Smooth muscle cell (in vitro differentiated cells): ENCODE results near the gene ZNF75A. TPM values are rescaled to one million over a fixed set of nuclear protein-coding genes. Genes with fewer than 3 reads are reported as not detected.

ENCODE experiments used
- DNase-seq: peaks from one replicate; lab custom pipeline; 2025; ENCODE audit not compliant: unreplicated experiment; lab: John Stamatoyannopoulos, UW
- H2AFZ ChIP-seq: fragments of 200-600 bp; sonication (generic); 2 replicates; pipeline ENCODE4 v1.6.0; 2016; ENCODE audit warnings: antibody characterized with exemption, low read depth, mild to moderate bottlenecking
- H3F3A ChIP-seq: fragments of 200-600 bp; sonication (generic); 2 replicates; pipeline ENCODE4 v1.6.0; 2017; ENCODE audit warnings: antibody characterized with exemption, low read depth
- H3K27ac ChIP-seq: fragments of 200-600 bp; sonication (generic); 2 replicates; pipeline ENCODE4 v1.5.1; 2016; ENCODE audit warnings: low read depth, mild to moderate bottlenecking
- H3K27me3 ChIP-seq: fragments of 200-600 bp; sonication (generic); 2 replicates; pipeline ENCODE4 v1.6.1; 2016; ENCODE audit warnings: low read depth, mild to moderate bottlenecking
- H3K36me3 ChIP-seq: fragments of 200-600 bp; sonication (generic); 2 replicates; pipeline ENCODE4 v1.5.1; 2016; ENCODE audit warnings: low read depth
- H3K4me1 ChIP-seq: fragments of 200-600 bp; sonication (generic); 2 replicates; pipeline ENCODE4 v1.5.1; 2016; ENCODE audit warnings: low read depth
- H3K4me2 ChIP-seq: fragments of 200-600 bp; sonication (generic); 2 replicates; pipeline ENCODE4 v1.6.0; 2016; ENCODE audit warnings: mild to moderate bottlenecking
- H3K4me3 ChIP-seq: fragments of 200-600 bp; sonication (generic); 2 replicates; pipeline ENCODE4 v1.5.1; 2016; ENCODE audit warnings: mild to moderate bottlenecking
- H3K79me2 ChIP-seq: fragments of 200-600 bp; sonication (generic); 2 replicates; pipeline ENCODE4 v1.6.0; 2016; ENCODE audit warnings: low read depth, mild to moderate bottlenecking
- H3K9ac ChIP-seq: fragments of 200-600 bp; sonication (generic); 2 replicates; pipeline ENCODE4 v1.6.0; 2016; ENCODE audit warnings: low read depth
- H3K9me3 ChIP-seq: fragments of 200-600 bp; sonication (generic); replicated peaks from 2 replicates; pipeline ENCODE4 v1.5.1; 2016; ENCODE audit warnings: low read depth
- H4K20me1 ChIP-seq: fragments of 200-600 bp; sonication (generic); 2 replicates; pipeline ENCODE4 v1.6.0; 2016; ENCODE audit warnings: low read depth
- CTCF ChIP-seq: fragments of 200-600 bp; sonication (generic); IDR thresholded peaks from 2 replicates; pipeline ENCODE4 v1.5.1; 2017; ENCODE audit warnings: borderline replicate concordance, mild to moderate bottlenecking, antibody characterized with exemption; ENCODE audit not compliant: insufficient read depth, poor library complexity, severe bottlenecking
- WGBS: methylation state at CpG from one replicate; pipeline ENCODE4 v1.1.7; 2016; ENCODE audit warnings: low lambda C conversion rate; 5-methylcytosine and 5-hydroxymethylcytosine counted together
- polyA plus RNA-seq: library from polyadenylated mRNA; unstranded; fragments of >200 nt; fragmentation: Nextera tagmentation; extraction: Ambion mirVana; gene quantifications from 2 replicates; pipeline ENCODE4 v1.2.1, GENCODE V29; 2016
- total RNA-seq: library from RNA; depleted of rRNA; stranded (reverse); fragments of >200 nt; gene quantifications from 2 replicates; pipeline ENCODE4 v1.2.3, GENCODE V29; 2014

The ZNF75A gene
- total and polyA plus RNA-seq, 2 experiments from 2014 or later: 13.5 to 24.8 TPM

GRCh38 chr16:3289998-3290673 lies 15.2 kb upstream of the ZNF75A start:
- H3K4me1 ChIP-seq: peaks cover under 1% of the 10 kb centered on the region
- DNase-seq: no peak
- H3K79me2 ChIP-seq: peaks cover 65% of the 10 kb centered on the region
- peaks cover 61% of the 10 kb centered on the region for H3K36me3 ChIP-seq
- H2AFZ ChIP-seq: no peak overlapping the region
- H3K9ac ChIP-seq: no peak overlapping the region
- no peak for TF ChIP-seq CTCF
- WGBS: 97% methylated on average over 16 of the region's 16 CpGs
- H3K9me3 ChIP-seq: peaks cover 52% of the 10 kb centered on the region
- no peaks in the 10 kb centered on the region for H3F3A ChIP-seq
- H3K4me2 ChIP-seq: no peak overlapping the region
- peaks cover under 1% of the 10 kb centered on the region for H4K20me1 ChIP-seq
- H3K4me3 ChIP-seq: no peak overlapping the region
- H3K27me3 ChIP-seq: no peaks in the 10 kb centered on the region
- H3K27ac ChIP-seq: no peak overlapping the region

GRCh38 chr16:3292604-3293003 lies 12.7 kb upstream of the ZNF75A start:
- no peaks in the 10 kb centered on the region for H3K27me3 ChIP-seq
- no peaks in the 10 kb centered on the region for H4K20me1 ChIP-seq
- H3F3A ChIP-seq: no peaks in the 10 kb centered on the region
- WGBS: 95% methylated on average over 3 of the region's 3 CpGs
- no peak overlapping the region for H3K4me2 ChIP-seq
- no peak for TF ChIP-seq CTCF
- no peak for DNase-seq
- H3K9ac ChIP-seq: no peak overlapping the region
- H3K36me3 ChIP-seq: peaks cover 57% of the 10 kb centered on the region
- peaks cover 41% of the 10 kb centered on the region for H3K79me2 ChIP-seq
- H3K27ac ChIP-seq: no peak overlapping the region
- no peak overlapping the region for H2AFZ ChIP-seq
- no peaks in the 10 kb centered on the region for H3K4me1 ChIP-seq
- peaks cover 65% of the 10 kb centered on the region for H3K9me3 ChIP-seq
- H3K4me3 ChIP-seq: no peak overlapping the region

GRCh38 chr16:3295209-3295608 lies 10.1 kb upstream of the ZNF75A start:
- Histone ChIP-seq H2AFZ (no peak overlapping the region), H4K20me1 (no peaks in the 10 kb centered on the region), H3K9ac (no peak overlapping the region), H3K9me3 (peaks cover 64% of the 10 kb centered on the region), H3K4me2 (no peak overlapping the region), H3K4me1 (no peaks in the 10 kb centered on the region), H3K36me3 (peaks cover 53% of the 10 kb centered on the region), H3K79me2 (peaks cover 23% of the 10 kb centered on the region), H3K4me3 (no peak overlapping the region), H3F3A (no peaks in the 10 kb centered on the region), H3K27ac (no peak overlapping the region), H3K27me3 (no peaks in the 10 kb centered on the region)
- no peak for DNase-seq
- 98% methylated on average over 43 of the region's 45 CpGs for WGBS
- no peak for TF ChIP-seq CTCF

GRCh38 chr16:3295783-3296182 lies 9.5 kb upstream of the ZNF75A start:
- peaks cover 62% of the 10 kb centered on the region for H3K9me3 ChIP-seq
- H3K4me1 ChIP-seq: no peaks in the 10 kb centered on the region
- no peak overlapping the region for H3K9ac ChIP-seq
- TF ChIP-seq CTCF: no peak
- no peak overlapping the region for H3K4me3 ChIP-seq
- WGBS: 97% methylated on average over 13 of the region's 13 CpGs
- no peaks in the 10 kb centered on the region for H3F3A ChIP-seq
- no peaks in the 10 kb centered on the region for H4K20me1 ChIP-seq
- H3K36me3 ChIP-seq: peaks cover 49% of the 10 kb centered on the region
- H3K27me3 ChIP-seq: no peaks in the 10 kb centered on the region
- no peak overlapping the region for H2AFZ ChIP-seq
- H3K79me2 ChIP-seq: peaks cover 17% of the 10 kb centered on the region
- no peak overlapping the region for H3K4me2 ChIP-seq
- H3K27ac ChIP-seq: no peak overlapping the region
- no peak for DNase-seq
